HepG2 (cell line): Measurements from ENCODE around the gene USP30. TPM values are rescaled to one million over a fixed set of nuclear protein-coding genes. Genes with fewer than 3 reads are reported as not detected.
A peak's percentile ranks its signal among the peaks of the same experiment; 100 is the strongest.

Experiments
- EHMT2 ChIP-seq: fragments of 200-600 bp; sonication (generic); IDR thresholded peaks from 2 replicates; pipeline ENCODE4 v1.7.0; 2017; ENCODE audit warnings: antibody characterized with exemption, low read depth, low read length, borderline replicate concordance
- KAT2B ChIP-seq: fragments of 150-350 bp; IDR thresholded peaks from 2 replicates; pipeline ENCODE4 v1.6.1; 2014; ENCODE audit warnings: low read depth, low read length, borderline replicate concordance
- NFKB2 ChIP-seq: sonication (generic); formaldehyde crosslinking; IDR thresholded peaks from 2 replicates; pipeline ENCODE4 v1.4.0; 2020; ENCODE audit warnings: missing genetic modification reagents, borderline replicate concordance
- SNAI1 ChIP-seq: sonication (generic); formaldehyde crosslinking; IDR thresholded peaks from 2 replicates; pipeline ENCODE4 v1.5.0; 2020; ENCODE audit warnings: mild to moderate bottlenecking, missing genetic modification reagents, borderline replicate concordance
- ZFP90 ChIP-seq: sonication (generic); formaldehyde crosslinking; IDR thresholded peaks from 2 replicates; pipeline ENCODE4 v1.8.0; 2022; ENCODE audit warnings: missing genetic modification reagents, mild to moderate bottlenecking, inconsistent platforms, borderline replicate concordance
- ZNF672 ChIP-seq: sonication (generic); formaldehyde crosslinking; IDR thresholded peaks from 2 replicates; pipeline ENCODE4 v1.8.1; 2022; ENCODE audit warnings: missing genetic modification reagents
- polyA plus RNA-seq, 8 experiments: library from polyadenylated mRNA; depleted of rRNA in 3 of 8; stranded (reverse) in 7 of 8; unstranded in 1 of 8; fragments of >200 nt; fragmentation: Illumina TruSeq in 4 of 8; extraction: Trizol in 4 of 8; gene quantifications; 2 replicates each; pipeline versions ENCODE4 v1.2.1 to v1.2.3, GENCODE V29; 2011 to 2016; ENCODE audit warnings: low read depth in 4 of 8, missing spikeins in 1 of 8, mixed read lengths in 1 of 8; ENCODE audit not compliant: insufficient read depth in 1 of 8
- total RNA-seq, 5 experiments: library from RNA; depleted of rRNA; stranded (reverse); fragments of >200 nt; fragmentation: Illumina TruSeq; extraction: Trizol; gene quantifications; 2 replicates each; pipeline ENCODE4 v1.2.3, GENCODE V29; 2016; ENCODE audit warnings: low read depth in 1 of 5
- TF ChIP-seq, protein P1 (sequence below): sonication (generic); formaldehyde crosslinking; IDR thresholded peaks from 2 replicates; pipeline ENCODE4 v1.4.0; 2020; ENCODE audit warnings: missing genetic modification reagents, borderline replicate concordance
- TF ChIP-seq, protein P2 (sequence below): IDR thresholded peaks from 2 replicates; pipeline ENCODE4 v1.6.1; 2016; ENCODE audit warnings: low read depth, missing genetic modification reagents, missing compliant biosample characterization
- TF ChIP-seq, protein P3 (sequence below): sonication (generic); formaldehyde crosslinking; IDR thresholded peaks from 2 replicates; pipeline ENCODE4 v1.4.0; 2020; ENCODE audit warnings: missing genetic modification reagents, borderline replicate concordance
- TF ChIP-seq, protein P4 (sequence below): sonication (generic); formaldehyde crosslinking; IDR thresholded peaks from 2 replicates; pipeline ENCODE4 v1.8.1; 2023; ENCODE audit warnings: mild to moderate bottlenecking, missing genetic modification reagents
- TF ChIP-seq, protein P5 (sequence below), 2 experiments: sonication (generic) in 1 of 2; formaldehyde crosslinking in 1 of 2; IDR thresholded peaks; 2 replicates each; pipeline versions ENCODE4 v1.4.0 to v1.6.1; 2018 to 2020; ENCODE audit warnings: missing genetic modification reagents in 2 of 2, borderline replicate concordance in 1 of 2, low read depth in 1 of 2, mild to moderate bottlenecking in 1 of 2, missing biosample characterization in 1 of 2

Gene USP30
- total and polyA plus RNA-seq, 2 of the 13 experiments (the other 11 are each of a cell fraction or from before 2014, with no cell fraction given), result 11.2 to 20.8 TPM

DNA sequence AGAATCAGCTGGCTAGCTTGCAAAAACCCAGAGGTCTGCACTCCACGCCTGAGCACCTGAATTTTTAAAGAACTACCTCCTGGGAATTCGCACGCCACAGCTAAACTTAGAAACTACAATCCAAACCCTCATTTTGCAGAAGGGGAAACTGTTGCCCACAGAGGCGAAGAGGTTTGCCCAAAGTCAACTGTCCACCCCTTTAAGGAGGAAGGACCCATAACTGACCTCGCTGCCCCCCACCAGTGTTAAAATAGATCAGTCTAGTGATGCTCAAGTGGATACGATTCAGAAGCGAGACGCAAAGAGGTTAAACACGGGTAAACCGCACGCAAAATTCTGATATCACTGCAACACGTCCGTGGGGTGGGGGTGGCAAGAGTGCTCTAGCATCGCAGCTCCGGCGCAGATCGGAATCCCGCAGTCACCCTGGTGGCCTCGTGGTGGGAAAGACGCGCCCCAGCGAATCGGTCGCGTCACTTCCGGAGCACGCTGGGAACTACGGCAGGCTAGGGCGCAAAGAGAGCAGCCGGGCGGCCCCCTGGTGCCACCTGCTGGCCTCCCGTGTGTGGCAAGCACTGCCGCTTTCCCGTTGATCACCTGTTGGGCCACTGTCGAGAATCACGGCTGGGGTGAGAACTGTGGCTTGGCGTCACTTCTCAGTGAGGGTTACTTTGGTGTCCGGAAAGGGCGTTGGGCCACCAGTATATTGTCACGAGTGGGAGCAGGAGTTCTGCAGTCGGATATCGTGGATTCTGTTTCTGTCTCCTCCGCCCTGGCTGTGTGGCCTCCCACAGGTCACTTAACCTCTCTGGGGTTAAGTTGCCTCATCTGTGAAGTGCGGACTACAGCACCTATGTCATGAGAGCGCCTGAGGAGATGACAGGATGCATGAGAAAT, 40.9 kb downstream of the USP30 start, which contains the start of gene ALKBH2 (continued):
- TF ChIP-seq, protein P1, sequence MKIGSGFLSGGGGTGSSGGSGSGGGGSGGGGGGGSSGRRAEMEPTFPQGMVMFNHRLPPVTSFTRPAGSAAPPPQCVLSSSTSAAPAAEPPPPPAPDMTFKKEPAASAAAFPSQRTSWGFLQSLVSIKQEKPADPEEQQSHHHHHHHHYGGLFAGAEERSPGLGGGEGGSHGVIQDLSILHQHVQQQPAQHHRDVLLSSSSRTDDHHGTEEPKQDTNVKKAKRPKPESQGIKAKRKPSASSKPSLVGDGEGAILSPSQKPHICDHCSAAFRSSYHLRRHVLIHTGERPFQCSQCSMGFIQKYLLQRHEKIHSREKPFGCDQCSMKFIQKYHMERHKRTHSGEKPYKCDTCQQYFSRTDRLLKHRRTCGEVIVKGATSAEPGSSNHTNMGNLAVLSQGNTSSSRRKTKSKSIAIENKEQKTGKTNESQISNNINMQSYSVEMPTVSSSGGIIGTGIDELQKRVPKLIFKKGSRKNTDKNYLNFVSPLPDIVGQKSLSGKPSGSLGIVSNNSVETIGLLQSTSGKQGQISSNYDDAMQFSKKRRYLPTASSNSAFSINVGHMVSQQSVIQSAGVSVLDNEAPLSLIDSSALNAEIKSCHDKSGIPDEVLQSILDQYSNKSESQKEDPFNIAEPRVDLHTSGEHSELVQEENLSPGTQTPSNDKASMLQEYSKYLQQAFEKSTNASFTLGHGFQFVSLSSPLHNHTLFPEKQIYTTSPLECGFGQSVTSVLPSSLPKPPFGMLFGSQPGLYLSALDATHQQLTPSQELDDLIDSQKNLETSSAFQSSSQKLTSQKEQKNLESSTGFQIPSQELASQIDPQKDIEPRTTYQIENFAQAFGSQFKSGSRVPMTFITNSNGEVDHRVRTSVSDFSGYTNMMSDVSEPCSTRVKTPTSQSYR (CRISPR knock-in tag), result peak; percentile 71; the same call in 1 of the 2 replicates
- TF ChIP-seq NFKB2 (CRISPR knock-in tag), result peak; percentile 98
- TF ChIP-seq, protein P2, sequence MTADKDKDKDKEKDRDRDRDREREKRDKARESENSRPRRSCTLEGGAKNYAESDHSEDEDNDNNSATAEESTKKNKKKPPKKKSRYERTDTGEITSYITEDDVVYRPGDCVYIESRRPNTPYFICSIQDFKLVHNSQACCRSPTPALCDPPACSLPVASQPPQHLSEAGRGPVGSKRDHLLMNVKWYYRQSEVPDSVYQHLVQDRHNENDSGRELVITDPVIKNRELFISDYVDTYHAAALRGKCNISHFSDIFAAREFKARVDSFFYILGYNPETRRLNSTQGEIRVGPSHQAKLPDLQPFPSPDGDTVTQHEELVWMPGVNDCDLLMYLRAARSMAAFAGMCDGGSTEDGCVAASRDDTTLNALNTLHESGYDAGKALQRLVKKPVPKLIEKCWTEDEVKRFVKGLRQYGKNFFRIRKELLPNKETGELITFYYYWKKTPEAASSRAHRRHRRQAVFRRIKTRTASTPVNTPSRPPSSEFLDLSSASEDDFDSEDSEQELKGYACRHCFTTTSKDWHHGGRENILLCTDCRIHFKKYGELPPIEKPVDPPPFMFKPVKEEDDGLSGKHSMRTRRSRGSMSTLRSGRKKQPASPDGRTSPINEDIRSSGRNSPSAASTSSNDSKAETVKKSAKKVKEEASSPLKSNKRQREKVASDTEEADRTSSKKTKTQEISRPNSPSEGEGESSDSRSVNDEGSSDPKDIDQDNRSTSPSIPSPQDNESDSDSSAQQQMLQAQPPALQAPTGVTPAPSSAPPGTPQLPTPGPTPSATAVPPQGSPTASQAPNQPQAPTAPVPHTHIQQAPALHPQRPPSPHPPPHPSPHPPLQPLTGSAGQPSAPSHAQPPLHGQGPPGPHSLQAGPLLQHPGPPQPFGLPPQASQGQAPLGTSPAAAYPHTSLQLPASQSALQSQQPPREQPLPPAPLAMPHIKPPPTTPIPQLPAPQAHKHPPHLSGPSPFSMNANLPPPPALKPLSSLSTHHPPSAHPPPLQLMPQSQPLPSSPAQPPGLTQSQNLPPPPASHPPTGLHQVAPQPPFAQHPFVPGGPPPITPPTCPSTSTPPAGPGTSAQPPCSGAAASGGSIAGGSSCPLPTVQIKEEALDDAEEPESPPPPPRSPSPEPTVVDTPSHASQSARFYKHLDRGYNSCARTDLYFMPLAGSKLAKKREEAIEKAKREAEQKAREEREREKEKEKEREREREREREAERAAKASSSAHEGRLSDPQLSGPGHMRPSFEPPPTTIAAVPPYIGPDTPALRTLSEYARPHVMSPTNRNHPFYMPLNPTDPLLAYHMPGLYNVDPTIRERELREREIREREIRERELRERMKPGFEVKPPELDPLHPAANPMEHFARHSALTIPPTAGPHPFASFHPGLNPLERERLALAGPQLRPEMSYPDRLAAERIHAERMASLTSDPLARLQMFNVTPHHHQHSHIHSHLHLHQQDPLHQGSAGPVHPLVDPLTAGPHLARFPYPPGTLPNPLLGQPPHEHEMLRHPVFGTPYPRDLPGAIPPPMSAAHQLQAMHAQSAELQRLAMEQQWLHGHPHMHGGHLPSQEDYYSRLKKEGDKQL (CRISPR knock-in tag), result peak; percentile 73; the same call in 1 of the 2 replicates
- TF ChIP-seq ZNF672 (CRISPR knock-in tag), result no peak
- no peak for TF ChIP-seq KAT2B
- no peak; the same call in 1 of the 2 replicates for TF ChIP-seq ZFP90 (CRISPR knock-in tag)
- TF ChIP-seq EHMT2, result no peak
- 0 out of 2 replicates have a peak, but pooled peaks have one; percentile 65 for TF ChIP-seq SNAI1
- TF ChIP-seq, protein P3, sequence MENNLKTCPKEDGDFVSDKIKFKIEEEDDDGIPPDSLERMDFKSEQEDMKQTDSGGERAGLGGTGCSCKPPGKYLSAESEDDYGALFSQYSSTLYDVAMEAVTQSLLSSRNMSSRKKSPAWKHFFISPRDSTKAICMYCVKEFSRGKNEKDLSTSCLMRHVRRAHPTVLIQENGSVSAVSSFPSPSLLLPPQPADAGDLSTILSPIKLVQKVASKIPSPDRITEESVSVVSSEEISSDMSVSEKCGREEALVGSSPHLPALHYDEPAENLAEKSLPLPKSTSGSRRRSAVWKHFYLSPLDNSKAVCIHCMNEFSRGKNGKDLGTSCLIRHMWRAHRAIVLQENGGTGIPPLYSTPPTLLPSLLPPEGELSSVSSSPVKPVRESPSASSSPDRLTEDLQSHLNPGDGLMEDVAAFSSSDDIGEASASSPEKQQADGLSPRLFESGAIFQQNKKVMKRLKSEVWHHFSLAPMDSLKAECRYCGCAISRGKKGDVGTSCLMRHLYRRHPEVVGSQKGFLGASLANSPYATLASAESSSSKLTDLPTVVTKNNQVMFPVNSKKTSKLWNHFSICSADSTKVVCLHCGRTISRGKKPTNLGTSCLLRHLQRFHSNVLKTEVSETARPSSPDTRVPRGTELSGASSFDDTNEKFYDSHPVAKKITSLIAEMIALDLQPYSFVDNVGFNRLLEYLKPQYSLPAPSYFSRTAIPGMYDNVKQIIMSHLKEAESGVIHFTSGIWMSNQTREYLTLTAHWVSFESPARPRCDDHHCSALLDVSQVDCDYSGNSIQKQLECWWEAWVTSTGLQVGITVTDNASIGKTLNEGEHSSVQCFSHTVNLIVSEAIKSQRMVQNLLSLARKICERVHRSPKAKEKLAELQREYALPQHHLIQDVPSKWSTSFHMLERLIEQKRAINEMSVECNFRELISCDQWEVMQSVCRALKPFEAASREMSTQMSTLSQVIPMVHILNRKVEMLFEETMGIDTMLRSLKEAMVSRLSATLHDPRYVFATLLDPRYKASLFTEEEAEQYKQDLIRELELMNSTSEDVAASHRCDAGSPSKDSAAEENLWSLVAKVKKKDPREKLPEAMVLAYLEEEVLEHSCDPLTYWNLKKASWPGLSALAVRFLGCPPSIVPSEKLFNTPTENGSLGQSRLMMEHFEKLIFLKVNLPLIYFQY (CRISPR knock-in tag), result peak; percentile 86
- TF ChIP-seq, protein P4, sequence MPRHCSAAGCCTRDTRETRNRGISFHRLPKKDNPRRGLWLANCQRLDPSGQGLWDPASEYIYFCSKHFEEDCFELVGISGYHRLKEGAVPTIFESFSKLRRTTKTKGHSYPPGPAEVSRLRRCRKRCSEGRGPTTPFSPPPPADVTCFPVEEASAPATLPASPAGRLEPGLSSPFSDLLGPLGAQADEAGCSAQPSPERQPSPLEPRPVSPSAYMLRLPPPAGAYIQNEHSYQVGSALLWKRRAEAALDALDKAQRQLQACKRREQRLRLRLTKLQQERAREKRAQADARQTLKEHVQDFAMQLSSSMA (CRISPR knock-in tag), result no peak
- TF ChIP-seq, protein P5, sequence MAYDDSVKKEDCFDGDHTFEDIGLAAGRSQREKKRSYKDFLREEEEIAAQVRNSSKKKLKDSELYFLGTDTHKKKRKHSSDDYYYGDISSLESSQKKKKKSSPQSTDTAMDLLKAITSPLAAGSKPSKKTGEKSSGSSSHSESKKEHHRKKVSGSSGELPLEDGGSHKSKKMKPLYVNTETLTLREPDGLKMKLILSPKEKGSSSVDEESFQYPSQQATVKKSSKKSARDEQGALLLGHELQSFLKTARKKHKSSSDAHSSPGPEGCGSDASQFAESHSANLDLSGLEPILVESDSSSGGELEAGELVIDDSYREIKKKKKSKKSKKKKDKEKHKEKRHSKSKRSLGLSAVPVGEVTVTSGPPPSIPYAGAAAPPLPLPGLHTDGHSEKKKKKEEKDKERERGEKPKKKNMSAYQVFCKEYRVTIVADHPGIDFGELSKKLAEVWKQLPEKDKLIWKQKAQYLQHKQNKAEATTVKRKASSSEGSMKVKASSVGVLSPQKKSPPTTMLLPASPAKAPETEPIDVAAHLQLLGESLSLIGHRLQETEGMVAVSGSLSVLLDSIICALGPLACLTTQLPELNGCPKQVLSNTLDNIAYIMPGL (CRISPR knock-in tag; IDR thresholded peaks at IDR 0.05; ENCODE audit: borderline replicate concordance in 1 of 2, low read depth in 1 of 2), result peak; percentile 84 to 91; a peak in 3 of 4 replicates
